C4-2B (cell line): ENCODE results near the gene PDE1A.

Experiments
- H3K27ac ChIP-seq: fragments of 450-650 bp; 2 replicates; pipeline ENCODE4 v1.5.1; 2017
- CTCF ChIP-seq: fragments of 450-650 bp; conservative IDR thresholded peaks from 2 replicates; pipeline ENCODE4 v1.5.1; 2017; ENCODE audit warnings: mild to moderate bottlenecking
- ZFX ChIP-seq: fragments of 450-650 bp; IDR thresholded peaks from 2 replicates; pipeline ENCODE4 v1.6.1; 2017

The PDE1A gene

GRCh38 chr2:182259629-182260150 is 167.1 kb downstream of the PDE1A start:
- no peak for TF ChIP-seq ZFX
- no peak for TF ChIP-seq CTCF
- H3K27ac ChIP-seq = no peak overlapping the region

- TF ChIP-seq CTCF = no peak
- no peak overlapping the region for H3K27ac ChIP-seq
Observed at GRCh38 chr2:182252534-182252933, 174.3 kb downstream of the PDE1A start.

GRCh38 chr2:182248898-182249297 is 177.9 kb downstream of the PDE1A start:
- TF ChIP-seq ZFX (no peak), CTCF (no peak)
- no peak overlapping the region for H3K27ac ChIP-seq

GRCh38 chr2:182248362-182248761 is 178.5 kb downstream of the PDE1A start:
- no peak overlapping the region for H3K27ac ChIP-seq
- TF ChIP-seq ZFX (no peak), CTCF (no peak)

GRCh38 chr2:182247831-182248230 is 179.0 kb downstream of the PDE1A start:
- no peak overlapping the region for H3K27ac ChIP-seq
- TF ChIP-seq CTCF (no peak), ZFX (no peak)

GRCh38 chr2:182245963-182246362 is 180.9 kb downstream of the PDE1A start:
- TF ChIP-seq ZFX (no peak), CTCF (no peak)
- H3K27ac ChIP-seq = no peak overlapping the region

GRCh38 chr2:182242609-182243008 is 184.2 kb downstream of the PDE1A start:
- TF ChIP-seq CTCF (no peak), ZFX (no peak)
- H3K27ac ChIP-seq = no peak overlapping the region
